H1 (cell line): ENCODE results near the gene CTTNBP2. TPM values are rescaled to one million over a fixed set of nuclear protein-coding genes. Genes with fewer than 3 reads are reported as not detected.

Experiments
- BRCA1 ChIP-seq: IDR thresholded peaks from 2 replicates; pipeline ENCODE4 v1.6.1; 2012; ENCODE audit warnings: low read depth, low read length, improper control_type of control experiment
- POLR2A ChIP-seq, 2 experiments: IDR thresholded peaks; 1 replicate in 1 of 2; 2 replicates in 1 of 2; pipeline ENCODE4 v1.6.1; 2011; ENCODE audit warnings: low read depth in 2 of 2, low read length in 2 of 2, mild to moderate bottlenecking in 2 of 2; ENCODE audit errors: control extremely low read depth in 1 of 2
- polyA plus RNA-seq, 7 experiments: library from polyadenylated mRNA; depleted of rRNA in 3 of 7; stranded (reverse) in 5 of 7; unstranded in 2 of 7; fragments of >200 nt in 5 of 7; fragments of 200-250 nt in 2 of 7; gene quantifications; 1 replicate in 5 of 7; 2 replicates in 1 of 7; 4 replicates in 1 of 7; pipeline versions ENCODE4 v1.2.1 to v1.2.3, GENCODE V29; 2011 to 2013; ENCODE audit warnings: missing spikeins in 2 of 7, mixed read lengths in 2 of 7
- total RNA-seq: library from RNA; stranded (reverse); fragmentation: NEBNext Ultra II Directional; extraction: Animal tissue kit (Norgen Biotek cat#: 25700); gene quantifications from 2 replicates; pipeline ENCODE4 v1.2.1, GENCODE V29; 2021

The CTTNBP2 gene
- total and polyA plus RNA-seq, 2 of the 8 experiments (the other 6 are each of a cell fraction or from before 2014, with no cell fraction given): 15.3 to 35.1 TPM

- TF ChIP-seq BRCA1: no peak
- no peak for TF ChIP-seq POLR2A (IDR thresholded peaks at IDR 0.05; ENCODE audit: control extremely low read depth in 1 of 2, low read depth in 2 of 2, low read length in 2 of 2)
These were observed 122.4 kb downstream of the CTTNBP2 start (continued) for GRCh38 chr7:117750612-117751563.
